ENCODE data around the gene HDDC3.

DNA sequence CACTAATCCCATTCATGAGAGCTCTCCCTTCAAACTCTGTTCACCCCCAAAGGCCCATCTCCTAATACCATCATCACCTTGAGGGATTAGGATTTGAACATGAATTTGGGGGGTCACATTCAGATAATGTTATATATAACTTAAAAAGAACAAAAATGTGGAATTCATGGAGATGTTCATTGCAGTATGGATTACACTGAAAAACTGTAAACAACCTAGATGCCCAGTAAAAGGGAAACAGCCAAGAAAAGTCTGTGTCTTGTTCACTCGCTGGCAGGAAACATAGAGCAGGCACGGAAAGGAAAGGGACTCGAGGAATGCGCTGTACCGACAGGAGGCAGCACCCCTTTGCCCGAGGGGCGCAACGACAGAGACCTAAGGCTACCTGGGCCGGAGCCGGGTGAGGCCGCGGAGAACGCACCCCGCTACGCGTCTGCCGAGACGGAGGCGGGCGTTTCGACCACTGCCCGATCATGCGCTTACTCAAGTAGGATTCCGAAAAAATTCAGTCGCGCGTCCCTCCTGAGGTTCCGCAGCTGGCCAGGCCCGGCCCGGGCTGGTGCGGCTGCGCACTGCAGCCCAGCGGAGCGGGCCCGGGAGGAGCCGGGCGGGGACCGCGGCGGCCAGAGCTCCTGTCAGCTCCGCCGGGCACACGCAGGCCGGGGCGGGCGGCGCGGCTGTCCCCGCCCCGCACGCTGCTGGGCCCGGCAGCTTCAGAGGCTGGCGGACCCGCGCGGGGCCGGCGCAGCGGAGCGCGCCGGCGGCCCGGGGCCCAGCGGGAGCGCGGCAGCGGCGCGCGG lies 30.1 kb downstream of the HDDC3 start:
- TF ChIP-seq EZH2 (IDR thresholded peaks at IDR 0.05; ENCODE audit: insufficient read depth, poor library complexity, severe bottlenecking) (no peak), EZH2phosphoT487 (IDR thresholded peaks at IDR 0.05; ENCODE audit: insufficient read depth, low read depth) (no peak)
